Psoas muscle (tissue), 8 donors: ENCODE data around the gene ADARB1. TPM values are rescaled to one million over a fixed set of nuclear protein-coding genes. Genes with fewer than 3 reads are reported as not detected.

Source experiments
- ATAC-seq, 4 donors: fragments of 200-7000 bp; cut with Tn5 transposase; one replicate each; pipeline ENCODE4 v1.9.1; 2020; ENCODE audit warnings: moderate library complexity in 3 of 4, mild to moderate bottlenecking in 2 of 4
- DNase-seq, 2 donors: peaks; one replicate each; pipeline ENCODE4 v3.0.0-alpha.2; 2020
- H3K27ac ChIP-seq: fragments of 200-600 bp; one replicate; pipeline ENCODE4 v1.8.0; 2022
- H3K27me3 ChIP-seq, 3 donors: fragments of 200-600 bp in 1 of 3; one replicate each; pipeline versions ENCODE4 v1.6.1 to v1.8.0; 2013 to 2022; ENCODE audit warnings: low read length in 2 of 3, mild to moderate bottlenecking in 2 of 3, moderate library complexity in 1 of 3; ENCODE audit not compliant: insufficient read depth in 3 of 3
- H3K36me3 ChIP-seq, 2 donors: fragments of 200-600 bp in 1 of 2; one replicate each; pipeline versions ENCODE4 v1.6.1 to v1.8.0; 2013 to 2022; ENCODE audit warnings: low read depth in 1 of 2, mild to moderate bottlenecking in 1 of 2, moderate library complexity in 1 of 2; ENCODE audit not compliant: insufficient read depth in 1 of 2
- H3K4me1 ChIP-seq: fragments of 200-600 bp; one replicate; pipeline ENCODE4 v1.8.0; 2022
- H3K4me3 ChIP-seq: fragments of 200-600 bp; one replicate; pipeline ENCODE4 v1.8.0; 2022; ENCODE audit warnings: mild to moderate bottlenecking
- H3K9me3 ChIP-seq: fragments of 200-600 bp; one replicate; pipeline ENCODE4 v1.8.0; 2022
- CTCF ChIP-seq: fragments of 200-600 bp; IDR thresholded peaks from one replicate; pipeline ENCODE4 v1.8.0; 2022; ENCODE audit warnings: antibody characterized with exemption
- WGBS, 3 donors: extraction: QIAGEN DNeasy Blood & Tissue Kit; methylation state at CpG; one replicate each; pipeline versions ENCODE4 v1.1.6 to v1.1.7; 2013; 5-methylcytosine and 5-hydroxymethylcytosine counted together
- intact Hi-C, 2 donors: fragments of 100-400 bp; cut with DNase I; formaldehyde crosslinking; loops; one replicate each; pipeline versions ENCODE4 v1.11.0 to v1.14.2; 2022
- polyA plus RNA-seq, 3 donors: library from polyadenylated mRNA; stranded (reverse); fragments of 200-250 nt; gene quantifications; one replicate each; pipeline ENCODE4 v1.2.3, GENCODE V29; 2013
- total RNA-seq, 4 donors: library from RNA; stranded (reverse); fragmentation: NEBNext Ultra II Directional in 2 of 4; extraction: Animal tissue kit (Norgen Biotek cat#: 25700) in 2 of 4; gene quantifications; one replicate each; pipeline versions ENCODE4 v1.2.1 to v1.2.4, GENCODE V29; 2021 to 2023
- donor health status: healthy with polysubstance abuse.
- donor health status: DM: no; HTN: no; CAD: no; lungs with moderate emphysema.
- donor health status: Bipolar disorder and iron deficiency.
- donor health status: healthy.
- donor health status: DM: yes; HTN: yes; CAD: no.
- donor health status: DM: no; HTN: no; CAD: no.
- donor health status: DM: no; HTN: no; CAD: no.
- donor health status: DM: yes; HTN: yes; CAD: no.

ADARB1 gene
- total and polyA plus RNA-seq, 7 donors: 3.8 to 22.7 (median 6.9) TPM

DNA sequence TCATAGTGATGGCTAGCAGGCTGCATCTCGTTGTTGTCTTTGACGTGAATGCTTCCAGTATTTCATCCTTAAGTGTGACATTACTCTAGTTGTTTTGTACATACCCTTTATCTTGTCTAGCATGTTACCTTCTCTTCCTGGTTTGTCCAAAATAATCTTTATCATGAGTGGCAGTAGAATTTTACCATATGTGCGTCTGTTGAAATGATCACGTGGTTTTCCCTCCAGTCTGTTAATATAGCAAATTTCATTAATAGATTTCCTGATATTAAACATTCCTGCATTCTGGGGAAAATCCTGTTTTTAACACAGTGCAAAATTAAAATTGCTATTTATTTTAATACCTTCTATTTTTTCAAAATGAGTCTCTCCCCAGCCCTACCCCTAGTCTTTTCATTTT is 15.6 kb downstream of the ADARB1 start:
- intact Hi-C loops: no loop called here
- Histone ChIP-seq H3K27me3 (no peaks in the 10 kb centered on the region), H3K36me3 (no peaks in the 10 kb centered on the region), H3K27ac (no peak overlapping the region), H3K4me1 (peaks cover 32% of the 10 kb centered on the region), H3K4me3 (no peak overlapping the region), H3K9me3 (no peaks in the 10 kb centered on the region)
- TF ChIP-seq CTCF: no peak
- ATAC-seq (no peak), DNase-seq (no peak)
- 67 to 77% (median 69%) methylated on average over 4 of the region's 4 CpGs for WGBS, 3 donors

GRCh38 chr21:45090966-45091365 is 16.6 kb downstream of the ADARB1 start:
- no peak overlapping the region for H3K27ac ChIP-seq
- no peak overlapping the region for H3K4me3 ChIP-seq
- H3K36me3 ChIP-seq: no peaks in the 10 kb centered on the region
- H3K9me3 ChIP-seq: no peaks in the 10 kb centered on the region
- H3K27me3 ChIP-seq: no peaks in the 10 kb centered on the region
- no peak for DNase-seq
- no peak for ATAC-seq
- intact Hi-C loops: no loop called here
- WGBS, 3 donors: 77 to 81% (median 81%) methylated on average over 4 of the region's 4 CpGs
- TF ChIP-seq CTCF: no peak
- H3K4me1 ChIP-seq: peaks cover 35% of the 10 kb centered on the region

DNA sequence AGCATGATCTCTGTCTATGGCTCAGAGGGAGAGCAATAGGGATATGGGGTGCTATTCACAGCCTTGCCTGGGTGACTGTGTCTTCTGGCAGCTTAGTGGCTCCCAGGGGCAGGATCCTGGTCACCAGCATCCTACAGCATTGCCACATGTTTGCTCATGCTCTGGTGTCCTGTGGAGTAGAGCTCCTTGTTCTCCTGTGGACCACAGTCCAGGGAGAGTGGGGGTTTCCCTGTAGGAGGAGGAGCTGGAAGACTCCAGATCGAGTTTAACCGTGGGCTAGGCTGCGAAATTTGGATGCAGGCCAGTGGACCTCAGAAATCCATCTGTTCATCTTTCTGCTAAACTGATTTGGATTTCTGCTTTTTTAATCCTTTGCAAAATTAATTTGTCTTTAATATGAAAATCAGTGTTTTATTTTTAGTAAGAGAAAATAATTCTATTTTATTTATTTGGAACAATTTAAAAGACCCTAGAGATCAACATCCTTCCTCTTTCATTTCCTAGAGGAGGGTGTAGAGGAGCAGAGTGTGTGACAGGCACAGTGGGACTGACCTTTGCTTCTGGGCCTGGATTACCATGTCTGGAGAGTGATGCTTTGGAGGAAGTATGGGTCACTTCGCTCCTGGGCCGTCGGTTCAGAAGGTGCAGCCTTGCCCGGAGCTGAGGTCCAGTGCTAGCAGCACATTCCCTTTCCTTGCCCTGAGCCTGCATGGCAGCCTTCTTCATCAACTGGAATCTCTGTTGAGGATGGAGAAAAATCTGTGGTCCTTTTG is 17.4 kb downstream of the ADARB1 start:
- intact Hi-C loops: no loop called here

GRCh38 chr21:45093035-45093532 is 18.7 kb downstream of the ADARB1 start:
- no peaks in the 10 kb centered on the region for H3K27me3 ChIP-seq
- WGBS, 3 donors: 11 to 27% (median 14%) methylated on average over 12 of the region's 12 CpGs
- ATAC-seq: peak; percentile 68 to 82 (median 76)
- H3K27ac ChIP-seq: peak overlapping the region; percentile 43
- H3K4me1 ChIP-seq: peaks cover 42% of the 10 kb centered on the region
- peak overlapping the region; percentile 31 for H3K4me3 ChIP-seq
- H3K36me3 ChIP-seq: no peaks in the 10 kb centered on the region
- no peaks in the 10 kb centered on the region for H3K9me3 ChIP-seq
- no peak for TF ChIP-seq CTCF
- DNase-seq: peak; percentile 55 to 79
- intact Hi-C loops: no loop called here

More for the DNA sequence above, 17.4 kb downstream of the ADARB1 start:
- Histone ChIP-seq H3K27ac (peak overlapping the region; percentile 7), H3K4me1 (peaks cover 42% of the 10 kb centered on the region), H3K4me3 (no peak overlapping the region), H3K36me3 (no peaks in the 10 kb centered on the region), H3K27me3 (no peaks in the 10 kb centered on the region), H3K9me3 (no peaks in the 10 kb centered on the region)
- DNase-seq: no peak
- ATAC-seq: peak in 3 of 4 donors; percentile 45 to 55 (median 48)
- no peak for TF ChIP-seq CTCF
- 43 to 47% (median 43%) methylated on average over 7 of the region's 7 CpGs for WGBS, 3 donors
